SU-DHL-6 (cell line): ENCODE data around the gene DNAI4.
"Not testable (repeated sequence)": the region's sequence is repeated elsewhere in the genome, so short reads cannot be mapped to it uniquely, and the experiment has no call there.

Experiments used
- H2AFZ ChIP-seq: fragments of 200-600 bp; sonication (generic); 2 replicates; pipeline ENCODE4 v1.6.1; 2014; ENCODE audit warnings: low read depth, mild to moderate bottlenecking, moderate library complexity, mixed read lengths, antibody characterized with exemption, low read length; ENCODE audit not compliant: severe bottlenecking
- H3F3A ChIP-seq: fragments of 200-600 bp; shearing (Covaris generic); 2 replicates; pipeline ENCODE4 v1.6.0; 2016; ENCODE audit warnings: antibody characterized with exemption, mild to moderate bottlenecking; ENCODE audit not compliant: insufficient read depth
- H3K27ac ChIP-seq: fragments of 200-600 bp; sonication (generic); 2 replicates; pipeline ENCODE4 v1.5.1; 2016; ENCODE audit warnings: low read depth, mild to moderate bottlenecking, low read length, moderate library complexity, mixed read lengths
- H3K27me3 ChIP-seq: fragments of 200-600 bp; sonication (generic), shearing (Covaris generic); 2 replicates; pipeline ENCODE4 v1.6.0; 2014; ENCODE audit warnings: mild to moderate bottlenecking, low read length
- H3K36me3 ChIP-seq: fragments of 200-600 bp; sonication (generic); 2 replicates; pipeline ENCODE4 v1.6.1; 2014; ENCODE audit warnings: mild to moderate bottlenecking, low read length, mixed read lengths
- H3K4me2 ChIP-seq: fragments of 300-600, 200-600 bp; shearing (Covaris generic), sonication (generic); 2 replicates; pipeline ENCODE4 v1.6.0; 2014; ENCODE audit warnings: low read length, low read depth, mild to moderate bottlenecking; ENCODE audit not compliant: poor library complexity, severe bottlenecking
- H3K4me3 ChIP-seq: fragments of 200-600 bp; sonication (generic); 2 replicates; pipeline ENCODE4 v1.5.1; 2014; ENCODE audit warnings: antibody characterized with exemption, low read length, mild to moderate bottlenecking, mixed read lengths; ENCODE audit not compliant: insufficient read depth, poor library complexity, severe bottlenecking
- H3K79me2 ChIP-seq: fragments of 200-600 bp; sonication (generic); 2 replicates; pipeline ENCODE4 v1.6.1; 2014; ENCODE audit warnings: mild to moderate bottlenecking, low read length, moderate library complexity; ENCODE audit not compliant: insufficient read depth
- H3K9ac ChIP-seq: fragments of 200-600 bp; sonication (generic); 2 replicates; pipeline ENCODE4 v1.7.0; 2014; ENCODE audit warnings: mild to moderate bottlenecking, low read length
- H3K9me2 ChIP-seq: fragments of 200-600 bp; sonication (generic); replicated peaks from 2 replicates; pipeline ENCODE4 v1.6.1; 2014; ENCODE audit warnings: low read length; ENCODE audit not compliant: insufficient read depth
- H3K9me3 ChIP-seq: fragments of 200-600 bp; sonication (generic); 2 replicates; pipeline ENCODE4 v1.6.1; 2014; ENCODE audit warnings: low read length, mixed read lengths; ENCODE audit not compliant: insufficient read depth
- H4K20me1 ChIP-seq: fragments of 200-600 bp; sonication (generic); 2 replicates; pipeline ENCODE4 v1.6.1; 2014; ENCODE audit warnings: low read depth, mild to moderate bottlenecking, antibody characterized with exemption, low read length, moderate library complexity, mixed read lengths
- EZH2phosphoT487 ChIP-seq: fragments of 200-600 bp; sonication (generic), shearing (Covaris generic); conservative IDR thresholded peaks from 2 replicates; pipeline ENCODE4 v1.6.1; 2018; ENCODE audit warnings: mild to moderate bottlenecking, antibody characterized with exemption, low read length, moderate library complexity, mixed read lengths
- TF ChIP-seq, protein P1 (sequence below): fragments of 200-600 bp; sonication (generic); IDR thresholded peaks from one replicate; pipeline ENCODE4 v1.5.1; 2017; ENCODE audit warnings: antibody characterized with exemption, mild to moderate bottlenecking, low read length, moderate library complexity; ENCODE audit not compliant: insufficient read depth, poor library complexity, severe bottlenecking

Gene DNAI4, protein sequence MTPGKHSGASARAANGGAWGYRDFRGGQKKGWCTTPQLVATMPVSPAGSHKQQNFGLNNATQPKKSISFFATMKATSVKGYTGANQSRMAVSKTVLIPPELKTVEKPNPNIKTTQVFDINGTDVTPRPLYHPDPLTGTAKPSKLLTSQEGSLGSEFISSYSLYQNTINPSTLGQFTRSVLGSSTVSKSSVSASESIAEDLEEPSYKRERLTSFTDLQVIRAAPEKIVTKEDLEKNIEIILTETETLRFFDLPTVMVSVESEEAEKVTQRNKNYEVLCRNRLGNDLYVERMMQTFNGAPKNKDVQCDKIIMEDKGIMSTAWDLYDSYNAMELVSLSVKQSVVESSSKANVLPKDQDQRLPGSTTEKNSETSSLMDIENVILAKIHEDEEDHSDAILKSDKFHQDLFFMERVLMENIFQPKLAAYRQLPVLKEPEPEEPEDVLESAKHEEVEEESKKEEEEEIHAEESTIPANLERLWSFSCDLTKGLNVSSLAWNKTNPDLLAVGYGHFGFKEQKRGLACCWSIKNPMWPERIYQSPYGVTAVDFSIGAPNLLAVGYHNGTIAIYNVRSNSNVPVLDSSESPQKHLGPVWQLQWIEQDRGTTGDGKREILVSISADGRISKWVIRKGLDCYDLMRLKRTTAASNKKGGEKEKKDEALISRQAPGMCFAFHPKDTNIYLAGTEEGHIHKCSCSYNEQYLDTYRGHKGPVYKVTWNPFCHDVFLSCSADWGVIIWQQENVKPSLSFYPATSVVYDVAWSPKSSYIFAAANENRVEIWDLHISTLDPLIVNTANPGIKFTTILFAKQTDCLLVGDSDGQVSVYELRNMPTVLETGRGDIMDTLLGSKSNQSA

DNA sequence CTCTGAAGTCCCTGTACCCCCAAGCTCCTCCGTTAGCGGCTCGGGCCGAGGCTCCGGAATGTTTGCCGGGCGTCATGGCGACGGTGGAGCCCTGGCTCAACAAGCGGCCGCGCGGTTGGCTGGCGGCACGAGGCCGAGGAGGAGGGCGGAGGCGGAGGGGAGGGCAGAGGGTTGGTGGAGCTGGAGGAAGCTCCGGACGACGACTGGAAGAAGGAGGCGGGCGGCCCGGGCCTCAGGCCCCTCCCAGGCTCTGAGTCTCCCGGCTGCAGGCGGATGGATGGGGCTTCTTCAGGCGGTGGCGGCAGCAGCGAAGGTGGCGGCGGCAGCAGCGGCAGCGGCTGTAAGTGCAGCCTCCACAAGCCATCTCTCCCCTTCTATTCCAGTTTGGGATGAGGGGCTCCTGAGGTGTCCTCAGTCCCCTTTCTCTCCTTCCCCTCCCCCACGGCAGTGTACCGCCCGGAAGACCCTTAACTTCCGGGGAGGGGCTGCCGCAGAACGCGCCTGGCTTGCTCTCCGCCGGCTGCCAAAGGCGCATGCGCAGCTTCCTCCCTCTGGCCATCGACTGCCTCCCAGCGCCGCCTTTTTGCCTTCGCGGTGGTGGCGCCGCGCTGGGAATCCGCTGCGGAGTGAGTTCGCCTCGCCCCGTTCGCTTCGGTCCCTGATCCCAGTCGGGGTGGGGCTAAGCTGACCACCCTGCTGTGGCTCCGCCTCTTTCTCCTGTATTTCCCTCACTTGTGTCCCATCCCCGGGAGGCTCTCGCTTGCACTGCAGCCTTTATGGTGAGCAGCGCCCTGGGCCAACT, at the start of gene DNAI4, which contains the start of gene MIER1:
TSS of gene DNAI4 (minus strand) at position 101 of the 802 bp plus-strand sequence. CDS start at position 76, 25 bp downstream.
TSS of gene MIER1 (plus strand) at position 235 of the 802 bp plus-strand sequence. CDS start at position 274, 39 bp downstream.
- no peaks in the 10 kb centered on the region for H3K36me3 ChIP-seq
- peak within 1 kb of the TSS; percentile 85 for H3K9ac ChIP-seq
- TF ChIP-seq EZH2phosphoT487, result no peak
- TF ChIP-seq, protein P1, sequence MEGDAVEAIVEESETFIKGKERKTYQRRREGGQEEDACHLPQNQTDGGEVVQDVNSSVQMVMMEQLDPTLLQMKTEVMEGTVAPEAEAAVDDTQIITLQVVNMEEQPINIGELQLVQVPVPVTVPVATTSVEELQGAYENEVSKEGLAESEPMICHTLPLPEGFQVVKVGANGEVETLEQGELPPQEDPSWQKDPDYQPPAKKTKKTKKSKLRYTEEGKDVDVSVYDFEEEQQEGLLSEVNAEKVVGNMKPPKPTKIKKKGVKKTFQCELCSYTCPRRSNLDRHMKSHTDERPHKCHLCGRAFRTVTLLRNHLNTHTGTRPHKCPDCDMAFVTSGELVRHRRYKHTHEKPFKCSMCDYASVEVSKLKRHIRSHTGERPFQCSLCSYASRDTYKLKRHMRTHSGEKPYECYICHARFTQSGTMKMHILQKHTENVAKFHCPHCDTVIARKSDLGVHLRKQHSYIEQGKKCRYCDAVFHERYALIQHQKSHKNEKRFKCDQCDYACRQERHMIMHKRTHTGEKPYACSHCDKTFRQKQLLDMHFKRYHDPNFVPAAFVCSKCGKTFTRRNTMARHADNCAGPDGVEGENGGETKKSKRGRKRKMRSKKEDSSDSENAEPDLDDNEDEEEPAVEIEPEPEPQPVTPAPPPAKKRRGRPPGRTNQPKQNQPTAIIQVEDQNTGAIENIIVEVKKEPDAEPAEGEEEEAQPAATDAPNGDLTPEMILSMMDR, result no peak

DNA sequence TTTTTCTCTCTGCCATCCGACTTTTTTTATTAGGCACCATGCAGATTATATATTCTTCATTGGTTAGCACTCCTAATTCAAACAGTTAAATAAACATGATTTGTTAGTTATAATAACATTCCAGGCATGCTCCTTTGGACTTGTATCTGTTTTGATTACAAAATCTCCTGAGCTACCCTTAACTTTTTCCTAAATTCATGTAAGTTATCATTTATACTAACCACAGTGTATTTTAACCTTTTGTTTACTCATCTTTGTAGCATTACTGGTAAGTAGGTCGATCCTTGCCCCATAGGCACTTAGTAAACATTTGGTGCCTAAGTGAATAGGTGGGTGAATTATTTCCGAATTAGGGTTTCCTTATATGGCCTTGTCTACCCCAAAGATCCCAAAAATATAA, 43.9 kb upstream of the DNAI4 start:
- Histone ChIP-seq H3K9ac (no peak overlapping the region), H3K36me3 (peaks cover 57% of the 10 kb centered on the region)

More for the DNA sequence above, at the start of gene DNAI4, which contains the start of gene MIER1:
- H3K27me3 ChIP-seq, result no peaks in the 10 kb centered on the region
- no peaks in the 10 kb centered on the region for H3K9me2 ChIP-seq
- no peaks in the 10 kb centered on the region for H4K20me1 ChIP-seq
- H3K4me2 ChIP-seq, result peak within 1 kb of the TSS; percentile 88
- peak within 1 kb of the TSS; percentile 45 for H2AFZ ChIP-seq
- H3K27ac ChIP-seq, result peak within 1 kb of the TSS; percentile 76
- peaks cover 31% of the 10 kb centered on the region for H3F3A ChIP-seq
- no peaks in the 10 kb centered on the region for H3K9me3 ChIP-seq
- H3K79me2 ChIP-seq, result peaks cover 37% of the 10 kb centered on the region
- H3K4me3 ChIP-seq, result peak within 1 kb of the TSS; percentile 83

DNA sequence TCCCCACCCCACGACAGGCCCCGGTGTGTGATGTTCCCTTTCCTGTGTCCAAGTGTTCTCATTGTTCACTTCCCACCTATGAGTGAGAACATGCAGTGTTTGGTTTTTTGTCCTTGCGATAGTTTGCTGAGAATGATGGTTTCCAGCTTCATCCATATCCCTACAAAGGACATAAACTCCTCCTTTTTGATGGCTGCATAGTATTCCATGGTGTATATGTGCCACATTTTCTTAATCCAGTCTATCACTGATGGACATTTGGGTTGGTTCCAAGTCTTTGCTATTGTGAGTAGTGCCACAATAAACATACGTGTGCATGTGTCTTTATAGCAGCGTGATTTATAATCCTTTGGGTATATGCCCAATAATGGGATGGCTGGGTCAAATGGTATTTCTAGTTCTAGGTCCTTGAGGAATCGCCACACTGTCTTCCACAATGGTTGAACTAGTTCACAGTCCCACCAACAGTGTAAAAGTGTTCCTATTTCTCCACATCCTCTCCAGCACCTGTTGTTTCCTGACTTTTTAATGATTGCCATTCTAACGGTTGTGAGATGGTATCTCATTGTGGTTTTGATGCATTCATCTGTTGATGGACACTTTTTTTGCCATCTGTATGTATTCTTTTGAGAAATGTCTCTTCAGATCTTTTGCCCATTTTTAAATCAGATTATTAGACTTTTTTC, 41.7 kb upstream of the DNAI4 start:
- H3K27me3 ChIP-seq, H3K4me3 ChIP-seq, H3K9me2 ChIP-seq, H3K9me3 ChIP-seq, H3F3A ChIP-seq, H4K20me1 ChIP-seq, H3K27ac ChIP-seq, H3K79me2 ChIP-seq, H3K9ac ChIP-seq, H2AFZ ChIP-seq, H3K4me2 ChIP-seq: not testable (repeated sequence)
- H3K36me3 ChIP-seq, result peaks cover 57% of the 10 kb centered on the region

More for the DNA sequence above, 43.9 kb upstream of the DNAI4 start:
- H3K4me2 ChIP-seq, result no peak overlapping the region
- no peaks in the 10 kb centered on the region for H3K9me3 ChIP-seq
- no peaks in the 10 kb centered on the region for H4K20me1 ChIP-seq
- H3K27ac ChIP-seq, result no peak overlapping the region
- no peaks in the 10 kb centered on the region for H3K79me2 ChIP-seq
- TF ChIP-seq EZH2phosphoT487, result no peak
- TF ChIP-seq, protein P1, result no peak
- H3K4me3 ChIP-seq, result no peak overlapping the region
- H3K27me3 ChIP-seq, result no peaks in the 10 kb centered on the region
- no peak overlapping the region for H2AFZ ChIP-seq
- H3F3A ChIP-seq, result 0 out of 2 replicates have a peak, but pooled peaks cover 4% of the 10 kb centered on the region
- H3K9me2 ChIP-seq, result no peaks in the 10 kb centered on the region
